ENCODE data around the gene DAAM1.

DAAM1 gene

DNA sequence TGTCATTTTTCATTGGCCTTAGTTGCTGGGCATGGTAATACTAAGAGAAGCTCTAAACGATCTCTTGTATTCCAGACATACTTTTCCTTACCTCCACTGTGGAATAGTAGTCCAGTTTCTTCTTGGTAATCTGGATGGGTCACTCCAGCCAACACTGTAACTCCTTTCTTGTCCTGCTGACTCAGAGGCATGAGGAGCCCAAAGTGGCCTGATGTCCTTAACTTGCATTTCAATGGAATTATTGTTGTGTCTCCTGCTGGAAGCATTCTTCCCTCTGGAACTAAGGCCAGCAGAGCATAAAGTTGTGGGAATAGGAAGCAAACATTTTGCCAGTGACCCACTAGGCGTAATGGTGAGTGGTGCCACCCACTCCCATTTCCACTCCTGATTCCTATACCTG lies 33.1 kb downstream of the DAAM1 start:
- no peak for DNase-seq (ENCODE audit: low read depth)

DNA sequence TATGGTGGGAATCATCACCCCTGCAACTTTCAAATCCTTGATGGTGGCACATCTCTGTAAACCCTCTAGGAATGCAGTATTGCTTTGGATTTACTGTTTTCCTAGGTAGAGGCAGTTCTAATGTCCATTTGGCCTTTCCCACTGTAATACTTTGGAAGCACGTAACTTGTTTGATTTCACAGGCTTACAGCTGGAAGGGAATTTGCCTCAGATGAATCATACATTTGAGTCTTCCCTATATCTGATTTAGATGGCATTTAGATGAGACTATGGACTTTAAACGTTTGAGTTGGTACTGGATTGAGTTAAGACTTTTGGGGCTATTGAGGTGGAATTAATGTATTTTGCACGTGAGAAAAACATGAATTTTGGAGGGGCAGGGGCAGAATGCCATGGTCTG lies 35.9 kb downstream of the DAAM1 start:
- DNase-seq (ENCODE audit: low read depth): no peak

DNA sequence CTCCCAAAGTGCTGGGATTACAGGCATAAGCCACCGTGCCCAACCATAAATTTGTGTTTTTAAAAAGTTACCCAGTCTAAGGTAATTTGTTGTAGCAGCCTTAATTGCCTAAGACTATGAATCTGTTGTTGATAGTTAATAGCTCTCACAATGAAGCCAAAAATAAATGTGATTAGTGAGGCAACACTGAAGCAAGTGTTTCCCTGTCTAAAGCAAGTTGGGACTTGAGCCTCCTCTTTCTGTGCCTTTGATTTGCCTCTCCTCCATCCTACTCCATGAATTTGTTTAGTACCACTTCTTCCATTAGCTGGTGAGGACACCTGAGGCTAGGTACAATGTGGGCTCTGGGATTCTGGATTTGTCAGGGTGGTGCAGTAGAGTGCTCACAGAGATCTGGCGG lies 36.8 kb downstream of the DAAM1 start:
- DNase-seq (ENCODE audit: low read depth): no peak

DNA sequence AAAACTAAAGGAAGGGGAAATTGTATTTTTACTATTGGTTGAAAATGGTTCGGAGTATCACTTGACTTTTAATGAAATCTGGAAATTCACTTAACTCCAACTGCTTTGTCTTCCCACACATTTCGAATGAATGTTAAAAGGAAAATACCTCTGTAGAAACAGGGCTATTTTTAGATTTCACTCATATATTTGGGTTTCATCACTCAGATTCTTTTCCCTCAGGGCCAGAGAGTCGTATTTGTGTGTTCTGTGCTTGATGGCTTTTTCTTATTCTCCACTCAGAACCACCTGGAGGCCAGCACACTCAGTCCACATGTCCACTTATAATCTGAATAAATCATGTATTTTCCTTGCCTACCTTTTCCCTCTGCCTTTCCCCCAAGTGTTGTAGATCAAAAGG lies 40.0 kb downstream of the DAAM1 start:
- no peak for DNase-seq (ENCODE audit: low read depth)

DNA sequence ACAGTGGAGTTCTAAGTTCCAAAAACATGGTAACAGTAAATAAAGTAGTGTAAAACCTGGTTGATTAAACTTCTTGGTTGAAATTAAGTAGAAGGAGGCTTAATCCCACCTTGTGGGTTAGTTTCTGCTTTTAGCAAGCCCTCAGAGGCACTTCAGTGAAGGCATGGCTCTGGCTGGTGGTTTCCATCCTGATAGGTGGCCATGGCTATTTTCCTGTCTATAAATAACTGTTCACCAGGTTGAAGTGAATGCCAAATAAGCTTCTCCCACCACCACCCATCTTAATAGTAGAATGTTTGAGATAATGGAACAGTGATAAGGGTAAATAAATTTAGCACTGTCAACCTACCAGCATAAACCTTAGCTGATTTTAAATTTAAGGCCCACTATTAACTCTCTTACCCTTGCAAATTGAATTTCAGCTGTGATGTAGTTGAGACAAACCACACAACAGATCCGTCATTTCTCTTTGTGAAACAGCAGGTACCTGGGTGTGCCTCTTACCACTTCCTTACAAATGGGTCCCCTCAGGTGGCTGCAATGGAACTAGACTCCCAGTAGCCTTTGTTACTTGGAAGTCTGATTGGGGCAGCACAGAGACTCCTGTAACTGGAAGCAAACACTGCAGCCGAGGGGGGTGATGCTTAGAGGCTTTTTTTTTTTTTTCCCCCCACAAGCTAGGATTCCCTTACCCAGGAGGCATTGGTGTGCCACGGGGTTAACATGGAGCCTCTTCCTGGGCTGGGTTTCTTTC lies 41.4 kb downstream of the DAAM1 start:
- no peak for DNase-seq (ENCODE audit: low read depth)

DNA sequence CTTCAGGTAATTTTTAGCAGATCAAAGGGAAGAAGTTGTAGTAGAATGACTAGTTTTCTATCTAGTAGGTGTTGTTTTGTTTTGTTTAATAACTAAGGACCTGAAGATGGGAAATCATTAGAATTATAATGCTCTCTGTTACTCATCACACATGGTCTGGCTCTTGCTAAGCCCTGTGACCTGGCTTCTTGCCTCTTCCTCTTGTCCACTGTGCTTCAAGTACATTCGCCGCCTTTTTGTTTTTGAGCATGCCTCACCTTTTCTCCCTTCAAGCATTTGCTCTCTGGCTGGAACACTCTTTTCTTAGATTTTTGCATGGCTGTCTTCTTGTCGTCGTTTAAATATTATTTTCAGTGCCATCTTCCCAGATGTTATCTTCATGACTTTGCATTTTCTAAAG lies 47.7 kb downstream of the DAAM1 start:
- no peak for DNase-seq (ENCODE audit: low read depth)

DNA sequence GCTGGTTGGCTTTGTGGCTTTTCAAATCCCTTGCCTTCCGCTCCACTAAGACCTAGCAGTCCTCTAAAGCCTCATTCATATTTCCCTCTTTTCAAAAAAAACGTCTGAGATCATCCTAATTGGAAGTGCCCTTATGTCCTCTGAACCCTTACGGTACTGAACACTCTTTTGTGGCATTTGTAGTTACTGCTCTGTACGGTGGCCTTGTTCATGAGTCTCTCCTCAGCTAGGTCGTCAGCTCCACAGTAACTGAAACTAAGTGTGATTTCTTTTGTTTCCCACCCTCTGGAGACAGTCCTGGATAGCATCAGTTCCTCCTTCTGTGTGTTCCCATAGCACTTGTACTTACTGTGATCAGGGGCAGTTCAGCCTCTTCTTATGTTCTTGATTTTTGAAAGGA lies 49.7 kb downstream of the DAAM1 start:
- DNase-seq (ENCODE audit: low read depth): no peak

DNA sequence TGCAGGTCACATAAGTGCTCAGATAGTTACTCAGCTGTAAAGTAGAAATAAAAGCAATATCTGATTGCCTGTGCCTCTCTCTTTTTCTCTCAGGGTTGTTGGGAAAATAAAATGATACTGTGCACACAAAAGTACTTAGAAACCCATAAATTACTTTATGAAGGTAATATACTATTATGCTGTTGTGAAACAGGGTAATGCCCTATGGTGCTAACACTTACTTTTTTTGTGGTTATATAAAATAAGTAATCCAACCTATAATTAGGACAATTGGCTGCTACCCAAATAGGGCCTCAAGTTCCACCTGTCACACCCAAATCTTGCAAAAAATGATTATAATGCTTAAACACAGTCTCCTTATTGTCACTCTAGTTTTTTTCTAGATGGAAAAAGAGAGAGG lies 50.6 kb downstream of the DAAM1 start:
- DNase-seq (ENCODE audit: low read depth): no peak

DNA sequence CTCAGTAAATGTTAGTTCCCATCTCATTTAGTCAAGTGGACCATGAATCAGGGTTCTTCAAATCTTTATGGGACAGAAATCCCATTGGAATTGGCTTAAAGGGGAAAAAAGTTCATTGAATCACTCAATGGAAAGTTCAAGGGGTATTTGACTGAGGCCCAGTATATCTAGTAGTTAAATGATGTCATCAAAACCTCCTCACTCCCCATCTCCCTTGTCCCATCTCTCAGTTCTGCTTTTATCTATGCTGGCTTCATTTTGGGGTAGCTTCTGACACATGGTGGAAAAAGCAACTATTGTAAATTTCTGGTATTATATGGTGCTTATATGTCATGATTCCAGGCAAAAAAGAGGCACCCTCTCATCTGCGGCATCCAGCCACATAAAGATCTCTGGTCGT lies 51.9 kb downstream of the DAAM1 start:
- no peak for DNase-seq (ENCODE audit: low read depth)

DNA sequence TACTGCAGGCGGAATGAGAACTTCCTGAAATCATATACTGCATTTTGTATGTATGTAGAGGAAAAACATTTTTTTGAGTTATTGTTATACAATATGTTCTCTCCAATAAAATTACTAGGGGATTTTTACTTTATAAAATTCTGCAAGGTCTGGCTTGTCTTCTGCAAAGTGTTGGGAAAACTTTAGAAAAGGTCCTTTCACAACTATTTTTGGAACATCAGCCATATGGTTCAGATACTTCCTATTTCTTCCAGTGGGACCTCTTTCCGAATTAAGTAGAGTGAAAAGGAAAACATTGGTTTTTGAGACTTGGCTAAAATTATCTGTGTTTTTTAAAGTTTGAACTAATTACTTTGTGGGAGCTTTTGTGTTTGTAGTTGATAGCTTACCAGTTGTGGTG lies 52.7 kb downstream of the DAAM1 start:
- no peak for DNase-seq (ENCODE audit: low read depth)

DNA sequence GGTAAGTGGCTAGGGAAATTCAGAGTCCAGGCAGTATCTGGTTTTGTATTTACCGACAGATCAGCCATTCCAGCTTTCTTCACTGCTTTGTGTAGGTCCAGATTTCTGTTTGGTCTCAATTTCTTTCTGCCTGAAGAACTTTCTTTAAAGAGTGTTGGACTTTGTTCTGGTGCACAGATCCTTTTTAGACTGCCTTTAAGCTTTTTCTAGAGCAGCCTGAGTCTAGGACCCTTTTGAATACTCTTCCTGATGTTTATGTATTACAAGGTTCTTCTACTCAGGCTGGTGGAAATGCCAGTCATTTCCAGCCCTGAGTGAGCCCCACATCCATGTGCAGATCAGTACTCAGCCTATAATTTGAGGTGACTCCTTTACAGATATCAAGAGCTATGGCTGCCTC lies 54.7 kb downstream of the DAAM1 start:
- DNase-seq (ENCODE audit: low read depth): no peak

DNA sequence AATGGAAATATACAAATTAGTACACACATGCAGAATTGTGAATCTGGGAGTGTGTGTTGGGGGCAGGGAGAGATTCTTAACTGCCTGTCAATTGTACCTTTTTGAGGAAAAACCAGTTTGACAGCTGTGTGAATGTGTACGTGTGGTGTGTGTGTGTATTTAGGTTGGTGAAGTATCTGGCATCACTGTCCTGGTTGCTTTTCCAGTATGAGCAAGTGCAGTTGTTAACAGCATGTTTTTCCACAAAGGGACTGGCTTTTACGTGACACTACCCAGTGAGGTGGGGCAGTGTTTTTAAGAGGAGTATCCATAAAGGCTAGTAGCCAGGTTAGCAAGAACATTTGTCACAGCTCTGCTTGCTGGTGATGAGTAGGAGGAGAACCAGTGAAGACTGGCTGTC lies 56.1 kb downstream of the DAAM1 start:
- no peak for DNase-seq (ENCODE audit: low read depth)

DNA sequence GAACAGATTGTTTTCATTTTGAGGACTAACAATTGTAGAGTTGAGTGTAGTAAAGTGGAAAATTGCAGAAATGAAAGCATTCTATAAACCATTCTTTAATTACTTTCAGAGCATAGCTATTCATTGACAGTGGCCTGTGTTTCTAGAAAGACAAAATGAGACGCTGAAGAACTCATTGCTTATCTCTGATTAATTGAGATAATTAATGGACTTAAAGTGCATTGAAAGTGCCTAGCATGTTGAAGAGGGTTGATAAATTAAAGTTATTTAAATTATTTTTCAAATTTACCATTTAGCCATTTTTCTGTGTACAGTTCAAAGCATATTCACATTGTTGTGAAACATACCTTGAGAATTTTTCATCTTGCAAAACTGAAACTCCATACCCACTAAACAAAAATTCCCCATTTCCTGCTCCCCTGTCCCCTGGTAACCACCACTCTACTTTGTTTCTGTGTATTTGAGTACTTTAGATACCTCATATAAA lies 57.4 kb downstream of the DAAM1 start:
- DNase-seq (ENCODE audit: low read depth): no peak

DNA sequence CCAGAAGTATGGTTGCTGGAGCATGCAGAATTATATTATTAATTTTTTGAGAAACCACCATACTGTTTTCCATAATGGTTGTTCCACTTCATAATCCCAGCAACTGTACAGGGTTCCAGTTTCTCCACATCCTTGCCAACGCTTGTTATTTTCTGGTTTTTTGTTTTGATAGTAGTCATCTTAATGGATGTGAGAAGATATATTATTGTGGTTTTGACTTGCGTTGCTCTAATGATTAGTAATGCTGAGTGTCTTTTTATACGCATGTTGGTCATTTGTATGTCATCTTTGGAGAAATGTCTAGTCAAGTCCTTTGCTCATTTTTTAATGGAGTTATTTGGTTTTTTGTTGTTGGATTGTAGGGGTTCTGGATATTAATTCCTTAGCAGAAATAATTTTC lies 58.1 kb downstream of the DAAM1 start:
- DNase-seq (ENCODE audit: low read depth): no peak

DNA sequence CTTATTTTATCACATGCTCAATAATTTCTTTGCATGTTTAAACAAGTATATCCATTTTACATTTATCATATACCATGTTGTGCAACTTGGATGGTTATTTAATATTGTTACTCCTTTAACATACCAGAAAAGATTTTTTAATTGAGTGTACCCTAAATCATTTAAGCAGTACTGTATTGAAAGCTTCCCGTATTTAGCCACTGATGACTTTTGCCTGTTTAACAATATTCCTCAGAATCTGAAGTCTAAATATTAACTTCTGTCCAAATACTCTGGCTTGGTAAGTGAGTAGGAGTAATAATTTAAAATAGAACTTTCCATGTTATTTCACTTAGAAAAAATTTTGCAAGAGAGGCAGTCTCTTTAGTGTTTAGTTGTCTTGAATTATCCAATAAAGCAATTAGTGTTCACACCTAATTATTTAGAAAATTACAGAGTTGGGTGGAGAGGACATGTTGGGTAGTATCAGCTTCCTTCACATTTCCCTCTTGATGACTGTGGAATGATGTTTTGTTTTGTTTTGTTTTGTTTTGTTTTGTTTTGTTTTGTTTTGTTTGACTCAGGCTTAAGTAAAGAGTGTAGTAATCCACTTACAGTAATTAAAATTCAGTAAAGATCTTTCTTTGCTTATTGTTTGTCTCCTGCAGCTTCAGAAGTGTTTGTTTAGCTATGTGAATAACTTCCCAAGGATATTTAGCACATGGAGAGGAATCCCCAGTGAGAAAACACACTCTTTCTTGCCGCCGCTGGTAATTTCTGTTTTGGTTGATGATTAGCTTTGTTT lies 59.5 kb downstream of the DAAM1 start:
- DNase-seq (ENCODE audit: low read depth): no peak

DNA sequence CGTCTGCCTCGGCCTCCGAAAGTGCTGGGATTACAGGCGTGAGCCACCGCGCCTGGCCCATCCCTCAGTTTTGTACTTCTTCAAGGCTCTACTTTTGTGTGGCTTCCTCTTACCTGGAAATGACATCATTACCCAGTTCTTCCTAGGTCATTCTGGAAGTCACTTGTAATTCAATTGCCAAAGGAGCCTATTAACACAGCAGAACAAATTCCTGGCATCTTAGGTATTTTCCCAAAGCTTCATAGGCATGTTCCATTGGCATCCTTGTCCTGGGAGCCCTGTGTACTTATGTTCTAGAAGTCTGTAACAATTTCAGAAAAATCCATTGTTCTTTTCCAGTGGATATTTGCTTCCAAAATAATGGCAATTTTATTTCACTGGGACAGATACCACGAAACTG lies 60.6 kb downstream of the DAAM1 start:
- DNase-seq (ENCODE audit: low read depth): no peak

DNA sequence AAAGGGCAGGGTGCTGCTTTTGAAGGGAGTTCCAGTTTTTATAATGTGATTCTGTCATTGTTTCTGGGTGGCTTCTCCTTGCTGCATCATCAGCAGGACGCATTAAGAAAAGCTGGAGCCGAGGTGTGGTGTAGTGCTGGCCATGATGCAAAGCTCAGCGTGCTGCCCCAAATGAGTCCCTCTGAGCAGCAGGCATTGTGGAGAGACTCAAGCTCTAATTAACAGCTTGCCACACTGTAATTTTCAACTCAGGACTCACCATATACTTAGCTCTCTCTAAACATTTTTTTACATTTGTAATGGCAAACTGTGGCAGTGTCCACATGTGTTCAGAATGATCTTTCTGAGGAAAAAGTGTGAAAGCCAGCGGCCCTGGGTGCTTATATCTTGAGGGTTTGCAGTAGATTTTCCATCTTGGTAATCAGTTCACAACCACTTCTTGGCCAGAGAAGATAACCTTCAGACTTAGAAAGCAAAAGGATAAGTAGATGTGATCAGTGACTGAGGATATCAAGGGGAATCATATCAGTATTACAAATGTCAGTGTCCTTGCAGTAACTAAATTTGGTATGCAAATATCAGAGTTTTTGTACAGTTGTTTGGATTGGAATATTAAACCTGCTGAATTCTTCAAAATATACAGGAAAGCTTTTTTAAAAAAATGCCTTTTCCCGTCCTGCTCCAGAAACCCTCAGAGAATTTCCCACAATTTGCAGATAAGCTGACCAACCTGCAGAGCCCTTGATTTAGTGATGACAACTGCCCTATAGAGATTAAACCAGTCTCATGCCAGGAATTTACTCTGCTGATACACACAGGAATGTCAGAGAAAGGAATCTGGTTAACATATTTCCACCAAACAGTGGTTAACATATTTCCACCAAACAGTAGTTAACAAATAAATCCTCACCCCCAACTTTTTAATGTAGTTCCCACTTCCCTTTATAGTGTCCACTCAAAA lies 63.6 kb downstream of the DAAM1 start:
- DNase-seq (ENCODE audit: low read depth): no peak

DNA sequence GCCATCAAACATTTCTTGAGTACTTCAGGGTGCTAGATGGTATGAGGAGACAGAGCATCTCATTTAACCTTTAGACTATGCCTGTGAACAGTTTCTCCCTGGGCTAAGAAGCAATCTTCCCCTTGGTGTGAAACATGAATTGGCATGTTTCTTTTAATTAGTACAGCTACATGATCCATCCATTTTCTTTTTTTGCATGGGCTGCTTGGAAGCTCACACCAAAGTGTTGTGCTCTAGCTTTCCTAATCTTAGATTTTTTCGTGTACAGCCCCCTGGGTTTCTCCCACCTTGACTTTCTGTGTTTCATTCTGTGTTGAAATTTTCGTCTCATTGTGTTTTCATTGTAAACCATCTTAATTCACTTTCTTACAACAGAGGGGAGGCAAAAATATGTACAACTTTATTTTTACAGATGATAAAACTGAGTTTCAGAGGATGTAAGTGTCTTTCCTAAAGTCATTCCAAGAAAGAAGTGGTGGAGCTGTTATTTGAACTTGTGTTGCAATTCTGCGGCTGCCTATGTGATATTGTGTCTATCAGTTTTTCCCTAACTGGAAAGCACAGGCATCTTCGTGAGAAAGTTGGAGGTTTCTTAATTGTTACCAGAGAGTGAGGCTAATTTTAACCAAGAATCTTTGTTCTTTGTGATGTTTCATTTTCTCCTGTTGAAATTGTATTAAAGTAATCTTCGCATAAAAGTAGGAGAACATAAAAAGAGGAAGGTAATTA lies 64.5 kb downstream of the DAAM1 start:
- DNase-seq (ENCODE audit: low read depth): no peak

DNA sequence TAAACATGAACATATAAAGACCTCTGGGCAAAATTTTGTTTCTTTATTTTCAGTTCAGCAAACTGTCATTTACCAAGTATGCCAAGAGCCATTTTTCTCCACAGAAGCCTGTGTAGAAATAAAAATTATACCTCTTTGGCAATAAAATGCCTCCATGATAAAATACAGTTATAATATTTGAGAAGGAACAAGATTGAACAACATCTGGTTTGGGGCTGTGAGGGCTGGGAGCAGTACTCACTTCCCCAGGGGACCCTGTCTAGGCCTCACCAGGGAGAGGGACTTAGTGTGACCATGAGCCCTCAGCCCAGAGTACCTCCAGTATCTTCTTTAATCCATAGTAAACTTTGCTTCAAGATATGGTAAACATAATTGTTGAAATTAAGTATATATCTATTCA lies 65.1 kb downstream of the DAAM1 start:
- DNase-seq (ENCODE audit: low read depth): no peak

DNA sequence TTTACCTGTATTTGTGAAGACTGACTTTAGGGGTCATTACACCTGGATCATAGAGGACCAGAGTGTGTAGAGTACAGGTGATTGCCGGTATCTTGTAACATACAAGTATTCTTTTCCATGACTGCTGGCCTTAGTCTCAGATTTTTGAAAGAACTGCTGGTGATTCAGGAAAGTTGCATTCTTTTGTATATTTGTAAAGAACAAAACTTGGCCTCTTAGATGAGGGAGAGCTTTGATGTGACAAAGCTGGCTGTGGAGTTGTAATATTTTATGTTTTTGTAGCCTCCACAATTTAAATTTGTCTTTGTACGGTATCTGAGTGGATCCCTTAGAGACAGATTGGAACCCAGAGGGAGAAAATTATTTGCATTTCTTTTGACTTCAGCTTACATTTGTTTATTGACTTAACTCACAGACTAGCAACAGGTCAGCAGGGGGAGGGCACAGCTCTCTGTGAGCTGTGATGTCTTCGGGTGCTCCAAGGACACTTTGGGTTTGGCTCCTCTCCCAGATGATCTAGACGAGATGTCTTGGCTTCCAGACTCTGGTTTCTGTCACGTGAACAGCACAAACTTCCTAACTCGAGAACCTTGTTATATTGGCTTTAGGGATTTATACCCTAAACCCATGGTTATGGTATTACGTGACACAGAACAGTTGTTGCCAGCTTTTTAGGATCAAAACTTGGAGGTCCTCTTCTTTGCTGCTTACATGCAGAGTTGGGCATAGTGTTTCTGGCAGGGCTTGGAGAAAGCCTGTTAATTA lies 65.9 kb downstream of the DAAM1 start:
- no peak for DNase-seq (ENCODE audit: low read depth)

DNA sequence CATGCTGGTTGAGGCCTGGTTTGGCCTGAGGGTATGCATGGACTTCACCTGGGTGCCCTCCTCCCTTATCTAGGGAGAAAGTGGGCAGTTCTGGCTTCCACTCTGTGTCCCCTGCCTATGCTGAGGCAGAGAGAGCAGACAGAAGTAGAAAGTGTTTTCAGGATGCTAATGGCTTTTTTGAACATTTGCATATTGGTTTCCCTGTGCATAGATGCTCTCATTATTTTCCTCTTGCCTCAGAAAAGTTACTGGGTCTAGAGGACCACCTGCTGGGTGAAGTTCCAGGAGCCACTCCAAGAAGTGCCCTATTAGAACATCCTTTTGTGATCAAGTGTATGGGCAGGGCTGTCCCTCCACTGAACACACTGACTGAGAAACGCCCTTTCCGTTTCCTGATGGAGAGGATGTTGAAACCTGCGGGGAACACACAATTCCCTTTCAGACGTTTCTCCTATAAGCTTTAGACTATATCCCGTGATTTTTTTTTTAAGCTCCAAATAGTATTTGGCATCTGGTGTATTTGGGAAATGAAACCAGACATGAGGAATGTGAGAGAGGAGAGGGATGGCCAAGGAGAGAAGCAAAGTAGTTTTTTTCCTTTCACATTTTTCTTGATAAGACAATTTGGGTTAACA lies 66.6 kb downstream of the DAAM1 start:
- no peak for DNase-seq (ENCODE audit: low read depth)

All from activated T-helper 9 cell treated with anti-CD3 and anti-CD28 coated beads, Interleukin-2, amount 50 U/mL, for 16 hours (primary cell).